Common myeloid progenitor, CD34-positive (primary cell): ENCODE data around the gene KAZN.

Source experiments
- CTCF ChIA-PET: fragments of 350-600 bp; sonication (Branson Sonifier 250); formaldehyde crosslinking; loops from one replicate; lab custom pipeline; 2021; ENCODE audit warnings: antibody characterized with exemption; lab: Charles Lee
- POLR2A ChIA-PET: fragments of 350-600 bp; sonication (Branson Sonifier 250); formaldehyde crosslinking; loops from one replicate; lab custom pipeline; 2021; ENCODE audit warnings: antibody characterized with exemption; lab: Charles Lee
- DNase-seq, 3 donors: peaks; one replicate each; pipeline versions ENCODE4 v3.0.0 to v3.0.0-alpha.2; 2013
- H3K27ac ChIP-seq, 2 experiments: 1 replicate in 1 of 2; 2 replicates in 1 of 2; pipeline ENCODE4 v1.7.0; 2013; ENCODE audit warnings: inconsistent platforms in 2 of 2, low read length in 2 of 2, mild to moderate bottlenecking in 2 of 2, low read depth in 1 of 2, moderate library complexity in 1 of 2; ENCODE audit not compliant: severe bottlenecking in 2 of 2, insufficient read depth in 1 of 2, poor library complexity in 1 of 2
- H3K27me3 ChIP-seq, 5 experiments: replicated peaks in 2 of 5; 1 replicate in 3 of 5; 2 replicates in 2 of 5; pipeline versions ENCODE4 v1.6.1 to v1.7.0; 2013; ENCODE audit warnings: low read length in 4 of 5, mild to moderate bottlenecking in 2 of 5, moderate library complexity in 2 of 5, inconsistent platforms in 1 of 5; ENCODE audit not compliant: insufficient read depth in 5 of 5, control insufficient read depth in 4 of 5
- H3K36me3 ChIP-seq, 4 experiments: 1 replicate in 2 of 4; 2 replicates in 2 of 4; pipeline versions ENCODE4 v1.6.1 to v1.7.0; 2013; ENCODE audit warnings: low read length in 3 of 4, control low read depth in 1 of 4, mild to moderate bottlenecking in 1 of 4; ENCODE audit not compliant: control insufficient read depth in 4 of 4, insufficient read depth in 4 of 4
- H3K4me1 ChIP-seq, 4 experiments: 1 replicate in 3 of 4; 2 replicates in 1 of 4; pipeline versions ENCODE4 v1.6.1 to v1.7.1; 2013; ENCODE audit warnings: low read length in 3 of 4, mild to moderate bottlenecking in 3 of 4, control low read depth in 1 of 4, inconsistent platforms in 1 of 4, moderate library complexity in 1 of 4; ENCODE audit not compliant: control insufficient read depth in 4 of 4, insufficient read depth in 4 of 4; ENCODE audit errors: control extremely low read depth in 1 of 4
- H3K4me3 ChIP-seq, 7 experiments: 1 replicate in 4 of 7; 2 replicates in 3 of 7; pipeline versions ENCODE4 v1.5.1 to v1.7.0; 2013; ENCODE audit warnings: mild to moderate bottlenecking in 7 of 7, low read length in 6 of 7, moderate library complexity in 6 of 7, inconsistent platforms in 2 of 7, low read depth in 2 of 7, control low read depth in 1 of 7; ENCODE audit not compliant: insufficient read depth in 4 of 7, control insufficient read depth in 1 of 7; ENCODE audit errors: extremely low read depth in 1 of 7
- H3K9me3 ChIP-seq, 5 experiments: 1 replicate in 4 of 5; 2 replicates in 1 of 5; pipeline versions ENCODE4 v1.6.1 to v1.7.1; 2013; ENCODE audit warnings: low read length in 4 of 5, mild to moderate bottlenecking in 2 of 5, inconsistent platforms in 1 of 5, low read depth in 1 of 5, moderate library complexity in 1 of 5; ENCODE audit not compliant: control insufficient read depth in 4 of 5, insufficient read depth in 2 of 5; ENCODE audit errors: control extremely low read depth in 1 of 5
- WGBS: methylation state at CpG from one replicate; pipeline ENCODE4 v1.1.5; 2013; ENCODE audit not compliant: insufficient coverage; 5-methylcytosine and 5-hydroxymethylcytosine counted together

The KAZN gene

DNA sequence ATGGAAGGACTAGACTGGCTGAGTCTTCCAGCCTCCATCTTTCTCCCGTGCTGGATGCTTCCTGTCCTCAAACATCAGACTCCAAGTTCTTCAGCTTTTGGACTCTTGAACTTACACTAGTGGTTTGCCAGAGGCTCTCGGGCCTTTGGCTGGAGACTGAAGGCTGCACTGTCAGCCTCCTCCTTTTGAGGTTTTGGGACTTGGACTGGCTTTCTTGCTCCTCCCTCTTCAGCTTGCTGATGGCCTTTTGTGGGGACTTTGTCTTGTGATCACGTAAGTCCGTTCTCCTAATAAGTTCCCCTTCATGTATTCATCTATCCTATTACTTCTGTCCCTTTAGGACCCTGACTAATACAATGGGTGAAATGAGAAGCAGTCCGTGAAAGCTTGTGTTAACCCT, 196.4 kb downstream of the KAZN start:
- no peaks in the 10 kb centered on the region for H3K9me3 ChIP-seq
- WGBS, result 93% methylated on average over 3 of the region's 5 CpGs
- H3K27ac ChIP-seq, result no peak overlapping the region
- CTCF ChIA-PET, result interaction anchor here (1.5 to 5.3 kb wide), 2 partner anchors 10 to 16 kb away, joined by 3 to 22 read pairs; no protein-coding TSS in a partner anchor
- POLR2A ChIA-PET, result no interaction called here
- no peak overlapping the region for H3K4me3 ChIP-seq
- peaks cover 0 to 12% (median 2%) of the 10 kb centered on the region in 4 experiments for H3K4me1 ChIP-seq
- DNase-seq, result no peak
- H3K27me3 ChIP-seq, result no peaks in the 10 kb centered on the region
- no peaks in the 10 kb centered on the region for H3K36me3 ChIP-seq

DNA sequence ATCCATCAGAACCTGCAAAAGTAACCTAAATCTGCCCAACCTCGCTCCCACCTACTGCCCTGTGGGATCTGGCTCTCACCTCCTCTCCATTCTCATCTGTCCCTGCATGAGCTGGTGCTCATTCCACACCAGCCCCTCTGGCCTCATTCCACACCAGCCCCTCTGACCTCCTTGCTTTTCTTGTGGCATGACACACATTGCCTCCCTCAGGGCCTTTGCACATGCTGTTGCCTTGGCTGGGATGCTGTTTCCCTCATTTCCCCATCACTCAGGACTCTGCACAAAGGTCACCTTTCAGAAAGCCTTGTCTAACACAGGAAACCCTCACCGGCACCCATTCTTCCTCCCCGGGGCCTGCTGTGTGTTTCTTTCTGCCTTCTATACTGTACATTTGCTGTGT, 197.1 kb downstream of the KAZN start:
- H3K9me3 ChIP-seq, result no peaks in the 10 kb centered on the region
- peaks cover 0 to 12% (median 4%) of the 10 kb centered on the region in 4 experiments for H3K4me1 ChIP-seq
- ChIA-PET CTCF (interaction anchor here (0.8 to 5.3 kb wide), 4 partner anchors 9 to 17 kb away, joined by 3 to 22 read pairs (median 4); no protein-coding TSS in a partner anchor), POLR2A (no interaction called here)
- H3K4me3 ChIP-seq, result no peak overlapping the region
- H3K27ac ChIP-seq, result no peak overlapping the region
- H3K27me3 ChIP-seq, result no peaks in the 10 kb centered on the region
- H3K36me3 ChIP-seq, result no peaks in the 10 kb centered on the region
- no peak for DNase-seq
- 100% methylated on average over 2 of the region's 3 CpGs for WGBS

DNA sequence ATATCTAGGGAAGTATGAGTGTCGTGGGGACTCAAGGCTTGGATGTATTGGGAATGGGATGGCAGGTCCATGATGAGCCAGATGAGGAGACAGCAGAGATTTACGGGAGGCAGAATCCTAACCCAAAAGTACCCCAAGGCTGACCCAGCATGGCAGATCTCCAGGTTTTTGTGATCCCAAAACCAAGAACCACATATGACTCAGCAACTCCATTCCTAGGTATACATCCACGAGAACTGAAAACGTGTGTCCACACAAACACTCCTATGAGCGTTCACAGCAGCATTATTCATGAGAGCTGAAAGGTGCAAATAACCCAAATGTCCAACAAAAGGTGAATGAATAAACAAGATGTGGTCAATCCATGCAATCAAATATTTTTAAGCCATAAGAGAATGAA, 201.5 kb downstream of the KAZN start:
- ChIA-PET CTCF (no interaction called here), POLR2A (no interaction called here)
- Histone ChIP-seq H3K4me1 (peaks cover 0 to 9% (median 0%) of the 10 kb centered on the region in 4 experiments), H3K27ac (no peak overlapping the region), H3K9me3 (no peaks in the 10 kb centered on the region), H3K27me3 (no peaks in the 10 kb centered on the region), H3K36me3 (no peaks in the 10 kb centered on the region), H3K4me3 (no peak overlapping the region)
- WGBS, result 100% methylated on average over 2 of the region's 5 CpGs
- DNase-seq, result no peak

DNA sequence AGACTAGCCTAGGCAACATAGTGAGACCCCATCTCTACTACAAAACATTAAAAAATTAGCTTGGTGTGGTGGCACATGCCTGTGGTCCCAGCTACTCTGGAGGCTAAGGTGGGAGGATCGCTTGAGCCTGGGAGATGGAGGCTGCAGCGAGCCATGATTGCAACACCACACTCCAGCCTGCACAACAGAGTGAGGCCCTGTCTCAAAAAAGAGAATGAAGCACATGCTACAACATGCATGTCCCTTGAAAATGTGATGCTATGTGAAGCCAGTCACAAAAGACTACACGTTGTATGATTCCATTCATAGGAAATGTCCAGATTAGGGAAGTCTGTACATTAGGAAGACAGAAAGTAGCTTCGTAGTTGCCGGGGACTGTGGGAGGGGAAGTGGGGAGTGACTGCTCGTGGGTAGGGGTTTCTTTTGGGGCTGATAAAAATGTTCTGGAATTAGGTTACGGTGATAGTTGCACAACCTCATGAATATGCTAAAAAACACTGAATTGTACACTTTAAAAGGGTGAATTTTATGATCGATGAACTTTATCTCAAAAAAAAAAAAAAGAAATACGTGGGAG, 202.1 kb downstream of the KAZN start:
- POLR2A ChIA-PET, result interaction anchor here (0.6 kb wide), 1 partner anchor 11 kb away, joined by 8 read pairs; no protein-coding TSS in a partner anchor
- DNase-seq, result no peak
- Histone ChIP-seq H3K36me3 (no peaks in the 10 kb centered on the region), H3K27ac (no peak overlapping the region), H3K9me3 (no peaks in the 10 kb centered on the region), H3K4me3 (no peak overlapping the region), H3K4me1 (peaks cover 0 to 9% (median 0%) of the 10 kb centered on the region in 4 experiments), H3K27me3 (no peaks in the 10 kb centered on the region)
- WGBS, result 70% methylated on average over 4 of the region's 9 CpGs
- CTCF ChIA-PET, result no interaction called here

DNA sequence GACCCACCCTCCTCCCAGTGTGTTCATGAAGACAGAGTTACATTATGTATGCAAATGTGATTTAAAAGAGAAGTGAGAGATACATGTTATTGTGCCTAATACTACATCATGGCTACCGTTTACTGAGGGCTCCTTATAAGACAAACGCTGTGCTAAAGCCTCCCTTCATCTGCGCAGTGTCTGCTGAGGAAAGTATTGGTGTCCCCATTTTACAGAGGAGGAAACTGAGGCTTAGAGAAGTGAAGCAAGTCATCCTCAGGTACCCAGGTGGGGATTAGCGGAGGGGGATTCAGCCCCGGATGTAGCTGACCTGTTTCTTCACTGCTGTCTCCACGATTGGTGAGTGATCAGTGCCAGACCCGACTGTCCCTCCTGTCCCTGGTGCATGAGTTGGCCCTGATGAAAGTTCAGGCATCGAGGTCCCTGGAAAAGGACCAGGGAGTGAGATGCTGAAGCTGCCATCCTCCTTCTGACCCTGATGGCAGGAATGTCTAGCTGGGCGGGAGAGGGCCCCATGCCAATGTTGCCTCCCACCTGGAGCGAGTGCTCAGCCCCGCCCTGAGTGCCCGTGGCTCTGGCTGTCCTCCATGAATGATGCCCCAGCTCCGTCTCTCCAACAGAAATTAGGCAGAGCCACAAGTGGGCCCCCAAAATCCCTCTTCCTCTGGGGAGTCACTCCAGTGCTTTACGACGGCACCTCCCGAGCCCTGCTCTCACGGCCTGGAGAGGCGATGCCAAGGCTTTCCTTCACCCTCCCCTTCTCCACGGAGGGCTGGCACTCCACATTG, 204.7 kb downstream of the KAZN start:
- peaks cover 0 to 9% (median 0%) of the 10 kb centered on the region in 4 experiments for H3K4me1 ChIP-seq
- no peak overlapping the region for H3K27ac ChIP-seq
- no peak for DNase-seq
- peaks cover 0 to 18% (median 13%) of the 10 kb centered on the region in 5 experiments for H3K9me3 ChIP-seq
- ChIA-PET POLR2A (interaction anchor here (0.6 kb wide), 1 partner anchor 496 kb away, joined by 3 read pairs; no protein-coding TSS in a partner anchor), CTCF (interaction anchor here (0.6 to 1.7 kb wide), 6 partner anchors 15 to 357 kb away, joined by 3 to 4 read pairs (median 3); no protein-coding TSS in a partner anchor)
- H3K36me3 ChIP-seq, result no peaks in the 10 kb centered on the region
- WGBS, result 90% methylated on average over 19 of the region's 19 CpGs
- no peak overlapping the region for H3K4me3 ChIP-seq
- H3K27me3 ChIP-seq, result no peaks in the 10 kb centered on the region

DNA sequence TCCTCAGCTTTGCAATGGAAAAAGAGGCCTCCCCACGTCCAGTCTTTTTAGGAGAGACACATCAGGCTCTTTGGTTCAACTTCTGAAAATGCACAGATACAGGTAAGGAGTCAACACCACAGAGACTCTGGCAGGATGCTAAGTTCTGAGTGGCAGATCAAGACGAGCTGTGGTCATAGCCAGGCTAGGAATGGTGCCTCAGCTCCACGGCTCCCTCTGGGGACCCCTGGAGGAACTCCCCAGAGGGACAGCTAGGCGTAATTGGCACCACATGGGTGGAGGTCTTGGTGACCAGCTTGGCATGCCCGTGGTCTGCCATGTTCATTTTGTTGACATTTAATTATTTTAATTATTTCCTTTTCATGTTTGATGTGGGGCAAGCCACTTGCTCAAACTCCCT, 206.1 kb downstream of the KAZN start:
- Histone ChIP-seq H3K4me3 (no peak overlapping the region), H3K9me3 (peaks cover 0 to 20% (median 16%) of the 10 kb centered on the region in 5 experiments), H3K36me3 (no peaks in the 10 kb centered on the region), H3K4me1 (peaks cover 0 to 11% (median 2%) of the 10 kb centered on the region in 4 experiments), H3K27me3 (no peaks in the 10 kb centered on the region), H3K27ac (no peak overlapping the region)
- WGBS, result 54% methylated on average over 4 of the region's 5 CpGs
- DNase-seq, result peak in 2 of 3 donors; percentile 54 to 64
- ChIA-PET CTCF (interaction anchor here (0.8 to 3.2 kb wide), 17 partner anchors 9 to 242 kb away, joined by 3 to 22 read pairs (median 3); partner anchors contain the start of gene KAZN), POLR2A (no interaction called here)
